ENCODE data around the gene PDGFC.

Gene PDGFC

DNA sequence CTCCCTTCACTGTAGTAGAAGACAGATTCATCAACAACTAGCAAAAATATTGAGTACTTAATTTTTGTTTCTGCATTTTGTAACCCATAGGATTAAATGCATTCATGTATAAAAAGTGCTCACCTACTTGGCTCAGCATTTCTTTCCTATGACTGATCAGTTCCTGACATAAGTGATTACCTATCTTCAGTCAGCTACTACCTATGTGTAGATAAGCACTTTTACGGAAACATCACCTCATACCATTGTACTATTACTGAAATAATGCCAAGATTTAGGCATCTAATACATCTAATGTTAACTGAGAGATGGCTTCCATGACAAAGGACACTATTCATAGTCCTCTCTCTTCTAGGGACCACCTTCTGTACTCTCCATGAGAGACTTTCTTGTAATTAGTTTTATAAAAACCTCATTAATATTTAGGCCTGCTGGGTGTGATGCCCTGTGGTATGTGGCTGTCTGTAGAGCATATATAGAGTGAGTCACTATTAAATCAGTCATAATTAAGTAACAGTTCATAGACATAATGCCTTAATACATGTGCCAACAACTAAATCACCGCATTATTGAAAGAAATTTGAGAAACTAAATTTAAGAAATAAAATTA is 147.0 kb downstream of the PDGFC start:
- no peak for DNase-seq

DNA sequence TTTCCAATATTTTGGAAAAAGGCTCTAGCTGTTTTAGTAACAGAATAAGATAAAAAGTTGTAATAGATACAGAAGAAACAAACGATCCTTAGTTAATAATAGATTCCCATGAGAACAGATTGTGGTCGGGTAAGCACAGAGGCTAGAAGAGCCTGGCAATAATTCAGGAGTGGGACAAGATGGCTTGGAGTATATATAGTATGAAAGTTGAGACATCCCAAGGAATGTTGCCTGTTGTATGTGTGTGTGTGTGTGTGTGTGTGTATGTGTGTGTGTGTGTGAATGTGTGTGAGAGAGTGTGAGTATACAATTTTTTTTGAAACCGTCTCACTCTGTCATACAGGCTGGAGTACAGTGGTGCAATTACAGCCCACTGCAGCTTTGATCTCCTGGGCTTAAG is 150.7 kb downstream of the PDGFC start:
- no peak for DNase-seq

DNA sequence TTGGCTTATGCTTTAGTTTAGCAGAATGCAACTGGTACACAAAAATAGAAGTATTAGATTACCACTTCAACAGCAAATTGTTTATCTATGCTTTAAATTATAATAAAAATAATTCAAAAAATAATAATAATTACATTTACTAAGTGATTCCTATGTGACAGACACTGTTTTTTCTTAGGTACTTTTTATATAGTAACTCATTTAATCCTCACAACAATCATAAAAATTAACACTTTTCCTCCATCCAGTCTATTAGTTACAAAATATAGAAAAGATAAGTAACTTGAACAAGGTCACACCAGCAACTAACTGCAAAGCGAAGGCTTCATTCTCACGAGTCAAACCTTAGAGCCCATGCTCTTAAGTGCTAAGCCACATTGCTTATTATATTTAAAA is 155.2 kb downstream of the PDGFC start:
- DNase-seq, result no peak

DNA sequence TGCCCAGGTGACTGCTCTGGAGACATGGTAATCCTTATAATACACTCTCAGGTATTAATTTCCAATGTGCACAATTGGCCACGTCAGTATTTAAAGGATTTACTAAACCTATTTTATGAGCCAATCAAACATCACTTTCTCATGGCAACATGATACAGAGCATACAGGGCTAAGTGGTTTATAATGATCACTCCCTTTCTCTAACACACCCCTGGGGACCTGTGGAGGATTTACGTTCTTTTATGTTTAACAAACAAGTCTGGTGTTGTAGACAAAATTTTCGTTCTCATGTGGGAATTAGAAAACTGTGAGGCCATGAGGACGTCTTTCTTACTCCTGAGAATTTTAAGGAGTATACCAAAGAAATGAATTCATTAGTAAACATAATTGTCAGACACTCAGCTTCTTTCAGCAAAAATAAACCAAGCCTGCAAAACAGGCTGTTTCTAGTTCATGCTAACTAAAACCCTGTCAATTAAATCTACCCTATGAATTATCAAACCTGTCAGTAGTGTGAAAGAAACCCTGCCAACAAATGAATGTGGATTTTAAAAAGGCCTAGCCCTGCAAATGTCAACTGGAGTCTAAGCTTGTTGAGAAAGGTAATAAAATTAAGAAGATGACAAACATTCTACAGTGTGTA is 155.8 kb downstream of the PDGFC start:
- DNase-seq, result no peak

DNA sequence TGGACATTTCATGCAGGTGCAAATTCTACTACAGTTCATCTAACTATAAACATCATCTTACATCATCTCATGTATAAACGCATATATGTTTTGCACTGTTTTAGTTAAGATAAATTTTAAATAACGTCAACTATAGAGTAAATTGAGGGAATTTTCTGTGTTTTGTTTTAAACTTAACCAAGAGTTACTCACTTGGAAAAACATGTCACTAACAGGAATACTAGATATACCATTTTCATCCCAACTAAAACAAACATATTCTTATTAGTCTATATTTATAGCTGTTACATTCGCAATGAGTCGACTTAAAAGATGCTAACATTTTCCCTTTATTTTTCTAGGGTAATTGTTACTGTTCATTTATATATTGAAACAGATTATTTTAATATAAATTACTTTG is 159.6 kb downstream of the PDGFC start:
- DNase-seq, result no peak

DNA sequence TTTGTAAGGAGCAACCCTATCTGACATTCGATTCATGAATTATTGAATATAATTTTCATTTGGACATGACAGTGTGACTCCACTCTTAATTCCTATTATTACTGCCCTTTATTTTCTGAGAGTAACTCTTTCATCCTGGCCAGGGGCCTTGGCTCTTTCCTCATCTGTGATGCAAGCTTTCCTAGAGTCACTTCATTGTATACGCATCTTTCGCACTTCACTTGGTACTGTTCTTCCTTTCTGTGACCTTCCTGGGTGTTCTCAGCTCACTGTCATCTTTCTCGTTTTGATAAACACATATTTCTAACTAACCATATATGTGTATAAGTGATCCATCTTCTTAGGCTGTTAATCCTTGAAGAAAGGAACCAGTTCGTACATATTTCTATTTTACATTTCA is 160.3 kb downstream of the PDGFC start:
- DNase-seq, result no peak

DNA sequence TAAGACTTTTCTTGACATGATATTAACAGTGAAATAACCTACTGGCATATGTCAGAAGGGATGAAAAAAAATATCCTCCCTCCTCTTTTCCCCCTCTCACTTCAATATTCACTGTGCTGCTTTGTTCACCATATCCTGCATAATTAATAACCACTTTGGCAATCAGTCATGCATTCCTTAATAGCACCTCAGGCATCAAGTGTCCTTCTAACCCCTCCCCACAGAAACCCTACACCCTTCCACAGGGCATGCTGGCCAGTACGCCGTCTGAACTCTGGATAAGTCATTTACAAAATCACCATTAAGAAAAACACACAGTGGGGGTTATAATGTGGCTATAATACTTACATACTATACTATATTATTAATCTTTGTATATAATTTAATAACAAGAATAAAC is 165.9 kb downstream of the PDGFC start:
- DNase-seq, result no peak

DNA sequence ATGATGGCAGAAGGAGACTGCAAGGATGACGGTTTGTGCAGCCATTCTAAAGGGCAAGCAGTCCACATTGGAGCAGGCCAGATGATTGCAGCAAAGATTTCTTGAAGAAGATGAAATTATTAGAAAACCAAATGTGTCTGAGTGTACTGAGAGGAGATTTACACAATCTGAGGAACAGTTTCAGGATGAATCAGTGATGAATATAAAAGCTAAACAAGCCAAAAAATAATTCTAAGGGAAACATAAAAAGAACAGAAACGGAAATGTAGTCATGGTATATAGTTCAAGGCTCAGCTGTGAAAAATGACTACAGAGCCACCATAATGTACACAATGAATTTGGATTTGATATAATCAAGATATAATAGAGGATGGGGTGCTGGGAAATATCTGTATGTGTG is 168.5 kb downstream of the PDGFC start:
- DNase-seq, result no peak

DNA sequence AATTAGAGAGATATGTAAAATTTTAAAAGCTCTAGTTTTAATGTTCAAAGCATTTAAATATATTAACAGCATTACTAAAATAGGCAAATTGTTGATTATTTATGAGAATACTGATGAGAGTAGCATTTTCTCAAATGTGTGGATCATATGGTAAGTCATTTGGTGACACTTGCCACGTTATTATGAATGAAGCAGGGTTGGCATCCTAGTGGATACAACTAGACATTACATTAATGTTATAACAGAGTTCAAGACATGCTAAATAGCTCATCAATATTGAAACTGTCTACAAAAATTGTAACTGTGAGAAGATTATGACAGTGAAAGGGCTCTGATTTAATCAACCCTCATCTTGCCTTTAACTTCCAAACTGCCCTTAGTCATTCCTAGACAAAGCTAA is 171.1 kb downstream of the PDGFC start:
- no peak for DNase-seq

DNA sequence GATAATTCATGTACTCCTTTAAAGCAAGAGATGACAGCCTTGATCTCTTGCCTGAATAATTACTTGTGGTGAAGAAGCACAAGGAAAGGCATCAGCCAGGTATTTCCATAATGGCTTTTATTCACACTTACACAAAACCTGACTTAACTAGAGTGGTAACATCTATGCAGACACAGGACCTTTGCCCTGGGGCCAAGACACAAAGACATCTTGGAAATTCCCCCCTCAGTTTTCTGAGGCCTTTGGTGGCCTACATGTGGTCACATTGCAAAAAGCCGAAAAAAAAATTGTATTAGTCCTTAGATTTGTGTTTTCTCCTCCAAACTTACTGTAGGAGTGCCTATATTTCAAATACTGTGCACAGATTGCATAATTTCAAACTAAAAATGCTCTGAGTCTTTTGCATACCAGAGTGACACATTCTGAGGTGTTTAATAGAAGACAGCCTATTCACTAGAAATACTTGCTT is 172.4 kb downstream of the PDGFC start:
- DNase-seq, result no peak

DNA sequence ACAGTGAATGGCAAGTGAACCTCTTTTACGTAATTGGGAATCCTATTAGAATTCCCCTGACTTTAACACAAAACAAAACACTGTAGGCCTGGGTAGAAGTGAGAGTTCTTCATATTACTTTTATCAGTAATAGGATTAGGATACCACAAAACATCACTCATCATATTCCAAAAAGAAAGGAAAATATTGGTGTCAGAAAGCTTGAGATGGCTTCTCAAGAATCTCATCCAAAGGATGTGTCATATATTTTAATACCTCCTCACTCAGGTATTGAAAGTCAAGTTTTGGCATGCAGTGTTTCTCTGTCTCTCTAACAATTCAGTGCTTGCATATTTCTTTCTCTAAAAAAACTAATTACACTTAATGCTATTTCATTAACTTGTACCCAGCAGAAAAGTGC is 173.2 kb downstream of the PDGFC start:
- DNase-seq, result no peak

DNA sequence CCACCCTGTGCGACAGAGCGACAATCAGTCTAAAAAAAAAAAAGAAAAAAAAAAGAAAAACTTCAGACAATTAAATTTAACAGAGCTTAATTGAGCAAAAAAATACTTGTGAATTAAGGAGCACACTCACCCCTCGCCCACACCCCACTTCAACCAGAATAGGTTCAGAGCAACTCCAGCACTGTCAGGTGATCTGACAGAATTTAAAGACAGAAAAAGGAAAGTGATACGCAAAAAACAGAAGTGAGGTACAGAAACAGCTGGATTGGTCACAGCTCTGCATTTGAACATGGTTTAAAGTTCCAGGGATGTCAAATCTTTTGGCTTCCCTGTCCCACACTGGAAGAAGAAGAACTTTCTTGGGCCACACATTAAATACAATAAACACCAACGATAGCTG is 174.4 kb downstream of the PDGFC start:
- no peak for DNase-seq

DNA sequence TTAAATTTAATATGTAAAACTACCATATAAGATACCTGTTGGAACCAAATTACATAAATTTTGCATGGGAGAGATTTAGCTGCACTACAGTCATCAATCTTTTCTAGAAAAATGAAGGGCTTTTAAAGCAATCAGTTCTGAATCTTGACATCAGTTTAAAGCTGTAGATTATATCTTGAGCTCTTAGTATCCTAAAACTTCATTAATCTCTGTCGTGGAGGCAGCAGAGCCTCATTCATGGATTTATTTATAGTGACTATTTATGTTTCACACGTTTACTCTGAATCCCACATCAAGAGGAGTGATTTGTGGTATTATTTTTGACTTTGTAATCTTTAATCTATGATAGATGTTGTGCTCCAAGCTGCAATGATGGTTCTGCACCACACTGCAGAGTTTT is 175.9 kb downstream of the PDGFC start:
- DNase-seq, result no peak

DNA sequence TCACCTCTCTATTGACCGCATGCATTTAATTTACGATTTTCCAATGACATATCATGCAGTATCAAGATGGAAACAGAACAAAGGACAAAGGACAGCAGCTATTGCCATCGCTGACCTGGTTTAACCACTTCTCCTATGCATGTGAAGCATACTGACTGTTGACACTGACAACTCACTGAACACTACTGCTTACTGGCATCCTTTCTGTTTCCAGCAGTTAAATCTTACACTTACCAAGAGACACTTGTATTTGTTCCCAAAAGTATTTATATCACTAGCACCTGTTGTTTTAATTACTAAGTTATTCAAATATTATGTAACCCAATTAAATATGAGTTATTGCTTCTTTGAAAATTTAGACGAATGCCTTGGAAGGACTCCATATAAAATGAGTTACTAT is 176.7 kb downstream of the PDGFC start:
- DNase-seq, result no peak

DNA sequence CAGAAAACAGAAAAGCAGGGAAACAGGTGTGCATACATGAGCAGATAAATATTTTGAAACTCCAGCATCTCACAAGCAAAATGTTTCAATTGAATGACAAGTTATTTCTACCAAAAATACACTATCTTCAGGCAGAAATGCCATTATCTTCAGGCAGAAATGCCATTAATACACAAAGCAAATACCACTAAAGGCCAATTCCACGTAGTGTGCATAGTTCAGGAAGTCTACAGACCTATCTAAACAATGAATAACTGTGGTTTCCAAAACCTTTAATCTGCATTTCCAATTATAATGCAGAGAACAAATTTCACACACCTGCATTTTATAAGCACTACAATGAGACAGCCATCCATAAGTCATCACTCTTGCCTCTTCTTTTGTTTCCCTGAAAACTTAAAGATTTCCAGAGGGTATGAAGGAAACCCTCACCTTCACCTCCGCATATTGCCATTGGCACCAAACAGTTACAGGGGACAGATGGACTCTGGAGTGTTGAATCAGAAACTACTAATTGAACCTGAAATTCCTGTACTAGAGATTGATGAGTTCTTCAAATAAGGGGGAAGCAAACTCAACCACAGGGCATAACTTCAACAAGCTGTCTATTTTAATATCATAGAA is 179.0 kb downstream of the PDGFC start:
- DNase-seq, result no peak

DNA sequence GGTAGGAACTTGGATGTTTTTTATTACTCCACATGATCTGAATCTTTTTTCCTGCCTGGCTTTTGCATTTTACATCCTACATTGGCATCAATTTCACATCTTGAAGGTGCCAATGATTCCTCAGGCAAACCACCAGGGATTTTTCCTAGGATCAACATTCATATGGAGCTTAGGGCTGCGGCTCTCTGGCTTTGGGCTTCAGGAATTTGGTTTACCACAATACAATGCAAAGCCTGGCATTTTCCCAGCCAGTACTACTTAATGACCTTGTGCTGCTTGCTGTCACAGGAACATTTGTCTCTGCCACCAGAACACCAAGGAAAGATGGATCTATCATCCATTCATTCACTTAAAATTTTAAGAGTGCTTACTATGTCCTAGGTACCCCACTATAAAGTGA is 180.7 kb downstream of the PDGFC start:
- DNase-seq, result no peak

DNA sequence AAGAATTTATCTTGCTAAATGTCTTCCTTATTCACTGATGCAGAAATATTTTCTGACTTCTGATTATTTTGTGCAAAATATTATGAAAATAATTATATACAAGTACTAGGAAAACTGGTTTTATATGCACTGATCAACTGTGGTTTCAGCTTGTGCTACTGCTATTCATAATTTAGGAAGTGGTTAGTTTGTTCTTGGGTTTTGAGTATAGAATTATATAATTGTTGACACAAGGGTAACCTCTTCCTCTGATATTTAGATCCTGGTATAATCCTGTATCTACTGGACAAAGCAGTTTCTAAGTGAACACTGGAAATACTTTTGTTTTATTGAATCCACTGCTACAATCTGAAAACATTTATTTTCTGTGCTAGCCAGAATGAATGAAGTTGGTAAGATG is 182.8 kb downstream of the PDGFC start:
- DNase-seq, result no peak

DNA sequence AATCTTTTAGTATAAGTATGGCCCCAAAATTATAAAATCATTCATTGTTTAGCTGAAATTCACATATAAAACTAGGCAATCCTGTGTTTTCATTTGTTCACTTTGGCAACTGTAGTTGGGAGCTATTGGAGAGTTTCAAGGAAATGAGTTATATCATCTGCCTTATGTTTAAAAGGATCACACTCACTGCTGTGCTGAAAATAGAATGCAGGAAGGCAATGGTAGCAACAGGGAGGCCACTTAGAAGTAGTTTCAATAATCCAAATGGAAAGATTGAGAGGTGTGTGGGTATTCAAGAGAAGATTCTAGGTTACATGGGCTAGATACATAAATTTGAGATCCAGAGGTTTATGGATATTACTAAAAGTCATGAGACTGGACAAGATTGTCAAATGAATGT is 184.9 kb downstream of the PDGFC start:
- no peak for DNase-seq

DNA sequence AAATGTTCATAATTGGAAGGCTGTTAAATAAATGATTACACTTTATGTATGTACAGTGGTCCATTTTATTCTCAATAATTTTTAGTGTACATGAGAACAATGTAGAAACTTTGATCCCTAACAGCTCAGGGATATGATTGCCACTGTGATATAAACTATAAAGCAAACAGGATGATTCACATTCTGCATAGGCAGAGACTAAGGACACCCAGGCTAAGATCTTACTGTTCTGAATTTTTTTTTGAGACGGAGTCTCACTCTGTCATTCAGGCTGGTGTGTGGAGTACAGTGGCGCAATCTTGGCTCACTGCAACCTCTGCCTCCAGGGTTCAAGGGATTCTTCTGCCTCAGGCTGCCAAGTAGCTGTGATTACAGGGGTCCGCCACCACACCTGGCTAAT is 186.6 kb downstream of the PDGFC start:
- no peak for DNase-seq

DNA sequence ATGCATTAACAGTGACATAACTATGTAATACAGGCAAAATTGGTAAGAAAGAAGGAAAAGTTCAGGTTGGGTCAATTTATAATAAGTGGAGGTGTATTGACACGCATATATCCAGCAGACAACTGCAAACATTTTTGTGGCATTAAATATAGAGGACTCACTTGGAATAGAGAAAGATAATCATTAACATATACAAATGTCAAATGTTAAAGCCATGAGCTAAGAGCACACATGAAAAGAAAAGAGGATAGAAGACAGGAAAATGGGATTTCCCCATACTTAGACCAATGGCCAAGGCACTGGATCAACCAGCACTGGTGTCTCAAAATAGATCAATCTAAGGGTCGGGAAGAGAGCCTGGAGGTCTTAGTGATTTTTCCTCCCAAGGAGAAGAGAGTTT is 187.6 kb downstream of the PDGFC start:
- DNase-seq, result no peak

DNA sequence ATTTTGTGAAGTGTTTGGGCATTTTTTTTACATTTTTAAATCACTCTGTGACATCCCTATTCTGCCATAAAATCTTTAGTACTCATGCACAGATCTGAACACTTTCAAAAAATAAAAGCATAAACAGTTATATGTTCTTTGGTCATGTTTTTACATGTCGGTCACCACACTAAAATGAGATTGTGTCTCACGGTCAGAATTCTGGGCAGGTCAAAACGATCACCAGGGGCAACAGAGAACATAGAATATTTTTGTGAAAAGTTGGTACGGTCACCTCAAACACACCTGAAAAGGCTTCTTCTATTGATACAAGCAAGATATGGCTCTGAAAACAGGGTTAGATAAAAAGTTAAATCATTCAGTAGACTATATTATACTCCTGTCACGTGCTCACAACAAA is 189.1 kb downstream of the PDGFC start:
- no peak for DNase-seq

DNA sequence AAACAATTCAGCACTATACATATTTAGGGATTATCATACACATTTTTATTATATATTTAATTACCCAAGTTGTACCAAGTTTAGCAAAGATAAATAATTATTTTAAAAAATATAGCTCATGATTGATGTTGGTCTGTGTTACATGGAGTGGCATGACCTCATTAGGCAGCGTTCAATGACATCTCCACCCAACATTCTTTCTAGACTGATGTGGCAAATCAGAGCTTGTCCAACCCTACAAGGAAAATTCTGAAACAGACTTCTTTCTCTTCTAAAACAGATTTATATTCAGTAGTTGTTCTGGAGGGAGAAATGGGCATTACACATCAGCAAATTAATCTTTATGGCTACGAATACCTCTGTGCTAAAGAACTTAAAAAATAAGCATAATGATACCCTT is 189.7 kb downstream of the PDGFC start:
- no peak for DNase-seq

DNA sequence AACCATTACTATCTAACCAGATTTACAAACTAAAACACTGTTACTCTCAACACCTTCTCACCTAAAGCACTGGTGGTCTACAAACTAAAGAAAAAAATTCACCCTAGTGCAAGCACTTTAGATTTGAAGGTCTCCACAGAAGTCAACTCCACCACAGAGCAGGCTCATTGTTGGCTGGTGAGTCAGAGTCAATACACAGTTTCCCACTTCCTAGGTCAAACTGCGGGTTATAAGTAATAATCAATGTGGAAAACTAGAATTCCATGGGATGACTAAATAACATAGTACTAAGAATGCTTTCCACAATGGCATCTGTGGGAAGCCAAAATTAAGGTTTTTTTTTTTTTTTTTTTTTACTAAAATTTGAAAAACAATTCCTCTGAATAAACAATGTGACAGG is 191.8 kb downstream of the PDGFC start:
- no peak for DNase-seq

DNA sequence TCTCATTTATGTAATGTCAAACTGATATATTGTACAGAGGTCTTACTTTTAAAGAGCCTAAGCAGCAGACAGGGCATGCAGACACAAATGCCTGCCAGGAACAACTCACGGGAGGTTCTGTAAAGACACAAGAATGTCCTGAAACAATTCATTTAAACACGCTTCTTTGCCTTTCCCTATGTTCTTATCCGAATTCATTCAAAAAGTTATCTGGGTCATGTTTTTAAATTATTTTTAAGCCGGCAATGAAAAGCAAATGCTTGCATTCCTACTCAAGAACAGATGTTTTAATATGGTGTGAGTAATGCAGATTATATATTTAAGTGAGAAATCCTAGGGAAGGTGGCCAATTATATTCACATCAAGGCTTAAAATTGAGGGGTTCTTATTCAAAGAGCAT is 192.6 kb downstream of the PDGFC start:
- DNase-seq, result no peak

DNA sequence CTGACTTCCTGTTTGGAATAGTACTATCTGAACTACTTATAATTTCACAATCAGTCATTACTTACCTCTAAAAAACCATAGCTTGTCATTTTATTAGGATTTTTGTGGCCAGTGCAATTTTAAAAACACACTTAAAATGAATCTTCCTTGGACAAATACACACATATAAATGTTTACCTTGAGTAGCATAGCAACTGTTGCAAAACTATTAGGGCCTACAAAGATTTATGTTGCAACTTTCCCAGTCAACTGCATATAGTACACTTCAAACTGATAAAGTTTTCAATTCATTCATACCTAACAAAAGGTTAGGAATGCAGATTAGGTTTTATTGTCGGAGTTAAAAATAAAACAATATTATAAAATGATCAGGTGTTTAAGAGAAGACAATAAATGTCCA is 193.0 kb downstream of the PDGFC start:
- no peak for DNase-seq
